Small intestine (tissue), 7 donors: ENCODE data around the gene TTC7B. TPM values are rescaled to one million over a fixed set of nuclear protein-coding genes. Genes with fewer than 3 reads are reported as not detected.
"Not testable (repeated sequence)": the region's sequence is repeated elsewhere in the genome, so short reads cannot be mapped to it uniquely, and the experiment has no call there.

Experiments
- DNase-seq, 2 donors: peaks; one replicate each; pipeline versions ENCODE4 v3.0.0 to v3.0.0-alpha.2; 2013
- FAIRE-seq: peaks from 2 replicates; lab custom pipeline; 2012; peaks lifted over from hg19 to GRCh38; lab: Jason Lieb, UNC
- H3K27ac ChIP-seq, 3 donors: one replicate each; pipeline ENCODE4 v1.5.1; 2013; ENCODE audit warnings: low read length in 2 of 3, mild to moderate bottlenecking in 2 of 3, control low read depth in 1 of 3, inconsistent platforms in 1 of 3, low read depth in 1 of 3, moderate library complexity in 1 of 3
- H3K27me3 ChIP-seq, 3 donors: one replicate each; pipeline ENCODE4 v1.6.1; 2013; ENCODE audit warnings: low read length in 3 of 3, inconsistent platforms in 1 of 3; ENCODE audit not compliant: control insufficient read depth in 3 of 3, insufficient read depth in 3 of 3
- H3K36me3 ChIP-seq, 3 donors: one replicate each; pipeline ENCODE4 v1.6.1; 2013; ENCODE audit warnings: low read length in 3 of 3, inconsistent platforms in 1 of 3, low read depth in 1 of 3, mild to moderate bottlenecking in 1 of 3, moderate library complexity in 1 of 3; ENCODE audit not compliant: control insufficient read depth in 3 of 3, insufficient read depth in 2 of 3
- H3K4me1 ChIP-seq, 3 donors: one replicate each; pipeline ENCODE4 v1.6.1; 2013; ENCODE audit warnings: low read length in 2 of 3, inconsistent platforms in 1 of 3, low read depth in 1 of 3, mild to moderate bottlenecking in 1 of 3, moderate library complexity in 1 of 3; ENCODE audit not compliant: control insufficient read depth in 3 of 3, insufficient read depth in 2 of 3
- H3K4me3 ChIP-seq, 3 donors: one replicate each; pipeline ENCODE4 v1.5.1; 2013; ENCODE audit warnings: low read length in 3 of 3, control low read depth in 1 of 3, inconsistent platforms in 1 of 3, low read depth in 1 of 3, mild to moderate bottlenecking in 1 of 3, moderate library complexity in 1 of 3
- H3K9me3 ChIP-seq, 2 donors: one replicate each; pipeline ENCODE4 v1.6.1; 2013; ENCODE audit warnings: low read depth in 1 of 2, low read length in 1 of 2; ENCODE audit not compliant: control insufficient read depth in 2 of 2, insufficient read depth in 1 of 2
- WGBS, 3 donors: extraction: QIAGEN DNeasy Blood & Tissue Kit; methylation state at CpG; one replicate each; pipeline ENCODE4 v1.1.7; 2013; 5-methylcytosine and 5-hydroxymethylcytosine counted together
- polyA plus RNA-seq, 4 donors: library from polyadenylated mRNA; stranded (reverse) in 3 of 4; unstranded in 1 of 4; fragments of 200-250 nt in 3 of 4; fragments of 120-200 nt in 1 of 4; gene quantifications; one replicate each; pipeline versions ENCODE4 v1.2.1 to v1.2.3, GENCODE V29; 2013
- donor health status: healthy with polysubstance abuse.
- donor health status: control.
- donor health status: control.
- donor health status: Bipolar disorder and iron deficiency.
- donor health status: healthy.

TTC7B gene
- polyA plus RNA-seq, 4 donors, result 2.9 to 8.8 (median 4.3) TPM

GRCh38 chr14:90534838-90535555 is 281.2 kb downstream of the TTC7B start:
- Histone ChIP-seq H3K9me3 (no peaks in the 10 kb centered on the region), H3K36me3 (peaks cover 0 to 8% (median 0%) of the 10 kb centered on the region in 3 donors), H3K27me3 (no peaks in the 10 kb centered on the region), H3K4me3 (no peak overlapping the region), H3K27ac (peak overlapping the region in 1 of 3 donors; percentile 0), H3K4me1 (peaks cover 0 to 36% (median 0%) of the 10 kb centered on the region in 3 donors)
- DNase-seq, result peak in 1 of 2 donors; percentile 56
- whole genome bisulfite sequencing, 3 donors, result 68 to 82% (median 73%) methylated on average over 15 to 17 of the region's 17 CpGs
- no peak for FAIRE-seq

GRCh38 chr14:90534091-90534837 is 282.0 kb downstream of the TTC7B start:
- H3K4me1 ChIP-seq, result peaks cover 0 to 36% (median 0%) of the 10 kb centered on the region in 3 donors
- H3K27ac ChIP-seq, result no peak overlapping the region
- H3K4me3 ChIP-seq, result no peak overlapping the region
- H3K27me3 ChIP-seq, result no peaks in the 10 kb centered on the region
- peaks cover 0 to 2% (median 0%) of the 10 kb centered on the region in 3 donors for H3K36me3 ChIP-seq
- no peaks in the 10 kb centered on the region for H3K9me3 ChIP-seq
- DNase-seq (no peak), FAIRE-seq (no peak)
- 59 to 88% (median 68%) methylated on average over 17 to 19 of the region's 19 CpGs for WGBS, 3 donors

DNA sequence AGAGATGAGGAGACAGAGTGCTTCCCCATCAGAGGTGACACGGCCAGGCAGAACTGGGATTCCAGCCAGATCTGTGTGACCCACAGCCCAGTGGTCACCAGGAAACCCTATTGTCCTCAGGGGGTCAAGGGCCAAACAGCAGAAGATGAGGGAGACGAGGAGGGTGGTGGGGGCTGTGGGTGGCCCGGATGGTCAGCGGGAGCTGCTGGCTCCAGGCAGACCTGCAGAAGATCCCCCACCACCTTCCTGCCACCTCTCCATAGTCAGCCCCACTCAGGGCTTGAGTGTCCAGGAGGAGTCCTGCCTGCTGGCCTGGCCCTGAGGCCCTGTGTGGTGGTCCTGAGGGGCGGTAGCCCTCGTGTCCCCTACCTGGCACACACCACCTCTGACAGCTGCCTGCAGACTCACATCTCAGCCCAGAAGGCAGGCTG is 282.6 kb downstream of the TTC7B start:
- no peaks in the 10 kb centered on the region for H3K9me3 ChIP-seq
- WGBS, 3 donors, result 57 to 76% (median 69%) methylated on average over 5 to 6 of the region's 6 CpGs
- FAIRE-seq, result no peak

DNA sequence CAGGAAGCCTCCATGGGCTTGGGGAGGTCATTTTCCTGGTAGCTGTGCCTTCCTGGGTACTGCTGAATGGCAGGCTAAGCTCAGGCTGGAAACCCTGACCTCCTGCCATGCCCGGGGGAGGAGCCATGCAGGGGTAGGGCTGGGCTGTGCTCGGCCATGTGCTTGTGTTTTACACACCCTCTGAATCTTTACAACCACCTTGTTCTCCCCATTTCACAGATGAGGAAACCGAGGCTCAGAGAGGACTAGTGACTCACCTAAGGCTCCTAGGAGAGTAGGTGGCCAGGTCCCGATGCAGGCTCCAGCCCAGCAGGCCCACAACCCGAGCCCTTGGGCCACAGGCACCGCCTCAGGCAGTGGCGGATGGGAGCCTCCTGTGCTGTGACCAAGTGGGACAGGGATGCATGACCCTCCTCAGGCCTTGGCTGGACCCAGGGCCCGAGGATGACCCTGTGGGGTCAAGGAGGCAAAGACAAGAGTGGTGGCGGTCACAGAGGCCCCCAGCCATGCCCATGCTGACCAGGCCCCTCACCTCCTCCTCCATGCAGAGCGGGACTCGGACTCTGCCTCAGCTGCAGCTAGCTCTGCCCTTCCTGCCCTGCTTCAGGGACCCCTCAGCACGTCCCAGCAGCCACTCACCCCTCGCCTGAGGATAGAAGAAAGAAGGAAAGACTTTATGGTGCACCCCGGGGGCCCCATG is 283.3 kb downstream of the TTC7B start:
- no peak overlapping the region for H3K27ac ChIP-seq
- FAIRE-seq (no peak), DNase-seq (no peak)
- H3K4me3 ChIP-seq, result no peak overlapping the region
- no peaks in the 10 kb centered on the region for H3K36me3 ChIP-seq
- H3K9me3 ChIP-seq, result no peaks in the 10 kb centered on the region
- no peaks in the 10 kb centered on the region for H3K27me3 ChIP-seq
- peaks cover 0 to 36% (median 0%) of the 10 kb centered on the region in 3 donors for H3K4me1 ChIP-seq
- 78 to 84% (median 79%) methylated on average over 13 to 14 of the region's 14 CpGs for WGBS, 3 donors

More for the DNA sequence above, 282.6 kb downstream of the TTC7B start:
- H3K27ac ChIP-seq, result no peak overlapping the region
- H3K4me1 ChIP-seq, result peaks cover 0 to 36% (median 0%) of the 10 kb centered on the region in 3 donors
- no peak for DNase-seq
- no peaks in the 10 kb centered on the region for H3K27me3 ChIP-seq
- no peak overlapping the region for H3K4me3 ChIP-seq
- no peaks in the 10 kb centered on the region for H3K36me3 ChIP-seq

GRCh38 chr14:90531497-90531896 is 284.7 kb downstream of the TTC7B start:
- no peak for DNase-seq

GRCh38 chr14:90530523-90530922 is 285.7 kb downstream of the TTC7B start:
- Histone ChIP-seq H3K4me3 (no peak overlapping the region), H3K27ac (peak overlapping the region in 1 of 3 donors; percentile 60), H3K36me3 (no peaks in the 10 kb centered on the region), H3K27me3 (no peaks in the 10 kb centered on the region), H3K4me1 (peaks cover 0 to 30% (median 0%) of the 10 kb centered on the region in 3 donors), H3K9me3 (peaks cover 0 to 10% of the 10 kb centered on the region in 2 donors)
- WGBS, 3 donors, result 14 to 56% (median 36%) methylated on average over 7 of the region's 7 CpGs
- DNase-seq, result peak; percentile 88 to 93
- no peak for FAIRE-seq

More at GRCh38 chr14:90531497-90531896, 284.7 kb downstream of the TTC7B start:
- Histone ChIP-seq H3K36me3 (no peaks in the 10 kb centered on the region), H3K27me3 (no peaks in the 10 kb centered on the region), H3K4me3 (no peak overlapping the region), H3K27ac (no peak overlapping the region), H3K4me1 (peaks cover 0 to 36% (median 0%) of the 10 kb centered on the region in 3 donors), H3K9me3 (peaks cover 0 to 7% of the 10 kb centered on the region in 2 donors)
- FAIRE-seq, result no peak
- WGBS, 3 donors, result 82 to 90% (median 86%) methylated on average over 6 of the region's 6 CpGs

GRCh38 chr14:90527978-90528377 is 288.3 kb downstream of the TTC7B start:
- H3K36me3 ChIP-seq, result no peaks in the 10 kb centered on the region
- FAIRE-seq, result no peak
- peaks cover 0 to 10% of the 10 kb centered on the region in 2 donors for H3K9me3 ChIP-seq
- peaks cover 0 to 13% (median 0%) of the 10 kb centered on the region in 3 donors for H3K4me1 ChIP-seq
- H3K27me3 ChIP-seq, result no peaks in the 10 kb centered on the region
- no peak for DNase-seq
- 90 to 96% (median 93%) methylated on average over 6 of the region's 6 CpGs for WGBS, 3 donors
- no peak overlapping the region for H3K4me3 ChIP-seq
- no peak overlapping the region for H3K27ac ChIP-seq

DNA sequence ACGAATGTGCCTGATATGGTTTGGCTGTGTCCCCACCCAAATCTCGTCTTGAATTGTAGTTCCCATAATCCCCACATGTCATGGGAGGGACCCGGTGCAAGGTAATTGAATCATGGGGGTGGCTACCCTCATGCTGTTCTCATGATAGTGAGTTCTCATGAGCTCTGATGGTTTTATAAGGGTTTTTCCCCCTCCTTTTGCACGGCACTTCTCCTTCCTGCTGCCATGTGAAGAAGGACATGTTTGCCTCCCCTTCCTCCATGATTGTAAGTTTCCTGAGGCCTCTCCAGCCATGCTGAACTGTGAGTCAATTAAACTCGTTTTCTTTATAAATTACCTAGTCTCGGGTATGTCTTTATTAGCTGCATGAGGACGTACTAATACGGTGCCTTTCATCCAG is 289.7 kb downstream of the TTC7B start:
- H3K27ac ChIP-seq, H3K27me3 ChIP-seq, FAIRE-seq, H3K4me3 ChIP-seq, H3K9me3 ChIP-seq, DNase-seq, H3K36me3 ChIP-seq: not testable (repeated sequence)
- 83 to 90% (median 88%) methylated on average over 8 of the region's 8 CpGs for WGBS, 3 donors
- H3K4me1 ChIP-seq, result peaks cover 0 to 18% (median 0%) of the 10 kb centered on the region in 3 donors
